Astrocyte of the spinal cord (primary cell): ENCODE measurements around the gene MYB.
A peak's percentile ranks its signal among the peaks of the same experiment; 100 is the strongest.

ENCODE experiments used
- DNase-seq: peaks from one replicate; pipeline ENCODE4 v3.0.0; 2011; ENCODE audit warnings: low read depth, low spot score
- H3K4me3 ChIP-seq: 2 replicates; pipeline ENCODE4 v1.5.1; 2011; ENCODE audit warnings: low read depth, mild to moderate bottlenecking, low read length, moderate library complexity
- CTCF ChIP-seq: IDR thresholded peaks from 2 replicates; pipeline ENCODE4 v1.5.1; 2012; ENCODE audit warnings: low read depth, mild to moderate bottlenecking, low read length, inconsistent platforms
- in situ Hi-C: cut with HindIII; loops from 2 replicates; pipeline ENCODE4 v1.10.0; 2017; ENCODE audit warnings: low sequenced_read_pairs

MYB gene

GRCh38 chr6:135195522-135195921, 14.4 kb downstream of the MYB start:
- DNase-seq: no peak

GRCh38 chr6:135196739-135197510, 15.8 kb downstream of the MYB start:
- no peak overlapping the region for H3K4me3 ChIP-seq
- in situ Hi-C loops: no loop called here
- TF ChIP-seq CTCF: no peak
- DNase-seq: no peak

More at GRCh38 chr6:135195522-135195921, 14.4 kb downstream of the MYB start:
- no peak overlapping the region for H3K4me3 ChIP-seq
- no peak for TF ChIP-seq CTCF
- in situ Hi-C loops: no loop called here

GRCh38 chr6:135202836-135203235, 21.7 kb downstream of the MYB start:
- TF ChIP-seq CTCF: no peak
- DNase-seq: no peak
- in situ Hi-C loops: no loop called here

GRCh38 chr6:135204951-135205350, 23.8 kb downstream of the MYB start:
- in situ Hi-C loops: no loop called here
- no peak overlapping the region for H3K4me3 ChIP-seq
- no peak for TF ChIP-seq CTCF
- no peak for DNase-seq

More at GRCh38 chr6:135202836-135203235, 21.7 kb downstream of the MYB start:
- no peak overlapping the region for H3K4me3 ChIP-seq

- in situ Hi-C loops: no loop called here
- DNase-seq: peak; percentile 3
- H3K4me3 ChIP-seq: no peak overlapping the region
- TF ChIP-seq CTCF: no peak
Observed at GRCh38 chr6:135209803-135210202, 28.7 kb downstream of the MYB start.

GRCh38 chr6:135210632-135211305, 29.7 kb downstream of the MYB start:
- in situ Hi-C loops: no loop called here
- TF ChIP-seq CTCF: no peak
- DNase-seq: no peak
- H3K4me3 ChIP-seq: no peak overlapping the region
